Endothelial cell of umbilical vein (primary cell): ENCODE measurements around the gene TMEM8B. TPM values are rescaled to one million over a fixed set of nuclear protein-coding genes. Genes with fewer than 3 reads are reported as not detected.

Experiments
- BruUV-seq: library from RNA; stranded (reverse); fragments of 400-500 nt; replicated peaks from 2 replicates; lab custom pipeline; 2021; lab: Mats Ljungman, UMichigan
- CTCF ChIA-PET: fragments of 300-600, 350-600 bp; sonication (Branson Sonifier 250); formaldehyde crosslinking; loops from one replicate; lab custom pipeline; 2021; ENCODE audit warnings: antibody characterized with exemption, inconsistent platforms; lab: Charles Lee
- POLR2A ChIA-PET: fragments of 300-600, 350-600 bp; sonication (Branson Sonifier 250); formaldehyde crosslinking; loops from one replicate; lab custom pipeline; 2021; ENCODE audit warnings: antibody characterized with exemption, inconsistent platforms; lab: Charles Lee
- DNase-seq: peaks from one replicate; pipeline ENCODE4 v3.0.0-alpha.2; 2011; ENCODE audit warnings: low read depth, low spot score
- FAIRE-seq: peaks from 2 replicates; lab custom pipeline; 2011; peaks lifted over from hg19 to GRCh38; lab: Jason Lieb, UNC
- H2AFZ ChIP-seq: 2 replicates; pipeline ENCODE4 v1.6.0; 2012; ENCODE audit warnings: low read depth, low read length, control low read depth, inconsistent platforms
- H3K27ac ChIP-seq: 2 replicates; pipeline ENCODE4 v1.5.1; 2011; ENCODE audit warnings: low read depth, mild to moderate bottlenecking, control low read depth, low read length, moderate library complexity; ENCODE audit not compliant: insufficient read depth
- H3K27me3 ChIP-seq, 2 experiments: 2 replicates each; pipeline versions ENCODE4 v1.6.0 to v1.6.1; 2011; ENCODE audit warnings: low read length in 2 of 2, mixed read lengths in 1 of 2; ENCODE audit not compliant: control insufficient read depth in 2 of 2, insufficient read depth in 2 of 2
- H3K36me3 ChIP-seq, 2 experiments: 2 replicates in 1 of 2; 3 replicates in 1 of 2; pipeline ENCODE4 v1.5.1; 2011; ENCODE audit warnings: low read length in 2 of 2, mild to moderate bottlenecking in 1 of 2, moderate library complexity in 1 of 2; ENCODE audit not compliant: control insufficient read depth in 2 of 2, insufficient read depth in 2 of 2; ENCODE audit errors: extremely low read depth in 1 of 2
- H3K4me1 ChIP-seq: 3 replicates; pipeline ENCODE4 v1.5.1; 2011; ENCODE audit warnings: mild to moderate bottlenecking, low read length; ENCODE audit not compliant: control insufficient read depth, insufficient read depth; ENCODE audit errors: extremely low read depth
- H3K4me2 ChIP-seq: 2 replicates; pipeline ENCODE4 v1.6.1; 2011; ENCODE audit warnings: low read length, control low read depth, mixed read lengths; ENCODE audit not compliant: insufficient read depth
- H3K4me3 ChIP-seq, 3 experiments: fragments of 200-600 bp in 1 of 3; sonication (generic), shearing (Covaris generic) in 1 of 3; replicated peaks in 1 of 3; 2 replicates each; pipeline ENCODE4 v1.5.1; 2011 to 2016; ENCODE audit warnings: control low read depth in 3 of 3, low read length in 3 of 3, mild to moderate bottlenecking in 2 of 3, inconsistent platforms in 1 of 3, low read depth in 1 of 3, moderate library complexity in 1 of 3; ENCODE audit not compliant: insufficient read depth in 1 of 3
- H3K79me2 ChIP-seq: 2 replicates; pipeline ENCODE4 v1.6.0; 2012; ENCODE audit warnings: low read length, inconsistent platforms; ENCODE audit not compliant: control insufficient read depth, insufficient read depth
- H3K9ac ChIP-seq: replicated peaks from 2 replicates; pipeline ENCODE3; 2011; ENCODE audit warnings: low read length, control low read depth; ENCODE audit not compliant: insufficient read depth; ENCODE audit errors: extremely low read depth
- H3K9me1 ChIP-seq: replicated peaks from 3 replicates; pipeline ENCODE4 v1.6.0; 2011; ENCODE audit warnings: mild to moderate bottlenecking, low read length; ENCODE audit not compliant: control insufficient read depth, insufficient read depth; ENCODE audit errors: extremely low read depth
- H3K9me3 ChIP-seq: replicated peaks from 2 replicates; pipeline ENCODE4 v1.5.1; 2012; ENCODE audit warnings: low read length, inconsistent platforms; ENCODE audit not compliant: control insufficient read depth, insufficient read depth
- H4K20me1 ChIP-seq: replicated peaks from 2 replicates; pipeline ENCODE3; 2011; ENCODE audit warnings: mild to moderate bottlenecking, low read length; ENCODE audit not compliant: control insufficient read depth, insufficient read depth; ENCODE audit errors: extremely low read depth
- CTCF ChIP-seq, 2 donors: IDR thresholded peaks; 1 replicate in 1 of 2; 2 replicates in 1 of 2; pipeline ENCODE4 v1.5.1; 2011; ENCODE audit warnings: low read length in 2 of 2, mild to moderate bottlenecking in 2 of 2, moderate library complexity in 2 of 2, control low read depth in 1 of 2, inconsistent platforms in 1 of 2, low read depth in 1 of 2; ENCODE audit not compliant: insufficient read depth in 1 of 2; ENCODE audit errors: extremely low read depth in 1 of 2
- FOS ChIP-seq: IDR thresholded peaks from 2 replicates; pipeline ENCODE4 v1.6.1; 2011; ENCODE audit warnings: mild to moderate bottlenecking, low read length, moderate library complexity, borderline replicate concordance; ENCODE audit not compliant: insufficient read depth
- GATA2 ChIP-seq: IDR thresholded peaks from 2 replicates; pipeline ENCODE4 v1.7.0; 2011; ENCODE audit warnings: low read depth, mild to moderate bottlenecking, moderate library complexity, mixed read lengths, low read length; ENCODE audit not compliant: insufficient read length, insufficient read depth
- JUN ChIP-seq: IDR thresholded peaks from 2 replicates; pipeline ENCODE4 v1.6.1; 2011; ENCODE audit warnings: borderline replicate concordance, low read depth; ENCODE audit not compliant: insufficient read length, insufficient read depth
- MAX ChIP-seq: IDR thresholded peaks from 2 replicates; pipeline ENCODE4 v1.6.1; 2011; ENCODE audit not compliant: insufficient read depth, insufficient read length
- MYC ChIP-seq: IDR thresholded peaks from one replicate; pipeline ENCODE4 v1.6.1; 2011; ENCODE audit warnings: mild to moderate bottlenecking, low read depth, low read length
- POLR2A ChIP-seq: IDR thresholded peaks from 2 replicates; pipeline ENCODE4 v1.6.1; 2012; ENCODE audit warnings: low read depth, mild to moderate bottlenecking, control low read depth, low read length
- POLR2AphosphoS5 ChIP-seq: IDR thresholded peaks from 2 replicates; pipeline ENCODE4 v1.6.1; 2012; ENCODE audit warnings: low read depth, mild to moderate bottlenecking, control low read depth, low read length, moderate library complexity; ENCODE audit not compliant: insufficient read depth
- dilution Hi-C: fragments of 300-500 bp; cut with MboI; formaldehyde crosslinking; loops from one replicate; pipeline ENCODE4 v1.15.0; 2019; ENCODE audit warnings: low sequenced_read_pairs; ENCODE audit not compliant: extremely low pct_ligation_motif_present
- intact Hi-C: fragments of 100-400 bp; cut with micrococcal nuclease; formaldehyde crosslinking; loops from one replicate; pipeline ENCODE4 v1.10.0; 2022
- polyA plus RNA-seq, 4 experiments: library from polyadenylated mRNA; depleted of rRNA in 3 of 4; stranded (reverse) in 3 of 4; unstranded in 1 of 4; fragments of >200 nt; gene quantifications; 2 replicates each; pipeline versions ENCODE4 v1.2.1 to v1.2.3, GENCODE V29; 2011 to 2012; ENCODE audit warnings: missing spikeins in 1 of 4
- total RNA-seq: library from RNA; stranded (reverse); gene quantifications from 2 replicates; pipeline ENCODE4 v1.2.3, GENCODE V29; 2021

TMEM8B gene
- total and polyA plus RNA-seq, 2 donors (not counting 3 experiments of a cell fraction or from before 2014, with no cell fraction given), result 2.5 to 3.6 TPM

- Histone ChIP-seq H3K27me3 (no peaks in the 10 kb centered on the region), H3K4me3 (no peak overlapping the region), H3K79me2 (peaks cover 7% of the 10 kb centered on the region), H3K9ac (no peak overlapping the region), H3K9me1 (no peaks in the 10 kb centered on the region), H3K9me3 (no peaks in the 10 kb centered on the region), H3K27ac (no peak overlapping the region), H3K4me2 (no peak overlapping the region), H2AFZ (no peak overlapping the region), H3K36me3 (no peaks in the 10 kb centered on the region), H4K20me1 (no peaks in the 10 kb centered on the region), H3K4me1 (peaks cover 41% of the 10 kb centered on the region)
- no peak for TF ChIP-seq CTCF (IDR thresholded peaks at IDR 0.05; ENCODE audit: extremely low read depth in 1 of 2, insufficient read depth in 1 of 2, low read depth in 1 of 2, low read length in 2 of 2)
- TF ChIP-seq POLR2A, result no peak
- no peak for TF ChIP-seq MAX
- TF ChIP-seq GATA2, result no peak
- no peak for TF ChIP-seq MYC
- TF ChIP-seq JUN, result no peak
- no peak for TF ChIP-seq FOS
- TF ChIP-seq POLR2AphosphoS5, result no peak
- no TSS peak for BruUV-seq
- CTCF ChIA-PET, result interaction anchor here (1.1 to 1.4 kb wide), 3 partner anchors 20 to 87 kb away, joined by 3 to 5 read pairs (median 5); no protein-coding TSS in a partner anchor
- FAIRE-seq (no peak), DNase-seq (no peak)
- dilution Hi-C loops (no loop called here), intact Hi-C loops (no loop called here)
- POLR2A ChIA-PET, result interaction anchor here (0.6 kb wide), 1 partner anchor 33 kb away, joined by 5 read pairs; the partner anchor contains the start of genes FAM221B and TMEM8B
Measured at GRCh38 chr9:35795695-35796094, 33.3 kb upstream of the TMEM8B start.
